Ovary (tissue), 3 donors: ENCODE results near the gene HSD17B1.
A peak's percentile ranks its signal among the peaks of the same experiment; 100 is the strongest.

Source experiments
- EP300 ChIP-seq: sonication (generic); formaldehyde crosslinking; IDR thresholded peaks from one replicate; pipeline ENCODE4 v1.6.1; 2017; ENCODE audit warnings: antibody characterized with exemption
- POLR2A ChIP-seq: fragments of 450-650 bp; IDR thresholded peaks from one replicate; pipeline ENCODE4 v1.6.1; 2017; ENCODE audit warnings: antibody characterized with exemption, mild to moderate bottlenecking, moderate library complexity
- TF ChIP-seq, protein P1 (sequence below), 3 donors: fragments of 450-650 bp in 2 of 3; fragments of 200-600 bp in 1 of 3; IDR thresholded peaks; one replicate each; pipeline versions ENCODE4 v1.5.1 to v1.8.0; 2016 to 2022; ENCODE audit warnings: antibody characterized with exemption in 3 of 3, mild to moderate bottlenecking in 1 of 3
- donor health status: DM: no; HTN: no; CAD: no.

DNA sequence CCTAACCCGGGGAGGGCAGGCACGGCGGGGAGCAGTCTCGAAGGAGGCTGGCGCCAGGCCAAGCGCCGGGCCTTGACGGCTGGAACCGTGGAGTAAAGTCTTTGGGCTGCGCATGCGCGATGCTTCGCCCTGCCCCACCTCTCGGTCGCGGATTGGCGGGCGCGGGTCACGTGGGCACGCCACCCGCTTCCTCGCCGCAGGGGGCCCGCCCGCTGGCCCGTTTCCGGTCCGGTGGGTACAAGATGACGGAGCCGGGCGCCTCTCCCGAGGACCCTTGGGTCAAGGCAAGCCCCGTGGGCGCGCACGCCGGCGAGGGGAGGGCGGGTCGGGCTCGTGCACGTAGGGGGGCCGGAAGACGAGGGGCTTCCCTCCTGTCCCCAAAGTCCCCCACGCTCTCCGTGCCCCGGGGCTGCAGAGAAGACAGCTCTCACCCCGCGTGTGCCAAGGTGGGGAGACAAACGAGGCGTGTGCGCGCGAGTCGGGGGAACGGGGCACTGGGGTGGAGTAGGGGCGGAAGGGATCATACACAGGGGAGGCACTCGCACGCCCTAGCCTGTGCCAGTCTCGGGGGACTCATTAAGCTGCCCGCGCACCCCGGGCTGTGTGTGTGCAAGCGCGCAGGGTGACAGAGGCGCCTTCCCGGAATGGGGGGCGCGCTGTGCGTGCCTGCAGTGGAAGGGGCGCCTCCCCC, 14.3 kb downstream of the HSD17B1 start, which contains the start of gene MLX:
- TF ChIP-seq, protein P1, sequence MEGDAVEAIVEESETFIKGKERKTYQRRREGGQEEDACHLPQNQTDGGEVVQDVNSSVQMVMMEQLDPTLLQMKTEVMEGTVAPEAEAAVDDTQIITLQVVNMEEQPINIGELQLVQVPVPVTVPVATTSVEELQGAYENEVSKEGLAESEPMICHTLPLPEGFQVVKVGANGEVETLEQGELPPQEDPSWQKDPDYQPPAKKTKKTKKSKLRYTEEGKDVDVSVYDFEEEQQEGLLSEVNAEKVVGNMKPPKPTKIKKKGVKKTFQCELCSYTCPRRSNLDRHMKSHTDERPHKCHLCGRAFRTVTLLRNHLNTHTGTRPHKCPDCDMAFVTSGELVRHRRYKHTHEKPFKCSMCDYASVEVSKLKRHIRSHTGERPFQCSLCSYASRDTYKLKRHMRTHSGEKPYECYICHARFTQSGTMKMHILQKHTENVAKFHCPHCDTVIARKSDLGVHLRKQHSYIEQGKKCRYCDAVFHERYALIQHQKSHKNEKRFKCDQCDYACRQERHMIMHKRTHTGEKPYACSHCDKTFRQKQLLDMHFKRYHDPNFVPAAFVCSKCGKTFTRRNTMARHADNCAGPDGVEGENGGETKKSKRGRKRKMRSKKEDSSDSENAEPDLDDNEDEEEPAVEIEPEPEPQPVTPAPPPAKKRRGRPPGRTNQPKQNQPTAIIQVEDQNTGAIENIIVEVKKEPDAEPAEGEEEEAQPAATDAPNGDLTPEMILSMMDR (IDR thresholded peaks at IDR 0.05): no peak
- TF ChIP-seq POLR2A: peak; percentile 36
- no peak for TF ChIP-seq EP300
